Left hindlimb (tissue), 1 donor: ENCODE results near the gene POLH.
"Not testable (repeated sequence)": the region's sequence is repeated elsewhere in the genome, so short reads cannot be mapped to it uniquely, and the experiment has no call there.

Experiments
- DNase-seq: peaks from one replicate; pipeline ENCODE4 v3.0.0-alpha.2; 2018

Gene POLH

GRCh38 chr6:43575772-43576551, at the start of gene POLH, which contains the start of gene XPO5:
TSS of gene POLH (plus strand) at chr6:43576185. CDS start at chr6:43582320, 6,135 bp downstream.
TSS of gene XPO5 (minus strand) at chr6:43576038. CDS start at chr6:43575864, 174 bp downstream.
- peak; percentile 93 for DNase-seq

GRCh38 chr6:43532201-43532600, 43.8 kb upstream of the POLH start:
- DNase-seq: no peak

- DNase-seq: not testable (repeated sequence)
Measured at GRCh38 chr6:43538986-43539385, 37.0 kb upstream of the POLH start.

- not testable (repeated sequence) for DNase-seq
Measured at GRCh38 chr6:43539409-43539808, 36.6 kb upstream of the POLH start.

GRCh38 chr6:43540507-43540906, 35.5 kb upstream of the POLH start:
- no peak for DNase-seq

GRCh38 chr6:43541774-43542471, 34.1 kb upstream of the POLH start:
- DNase-seq: no peak

- no peak for DNase-seq
Measured at GRCh38 chr6:43544461-43544860, 31.5 kb upstream of the POLH start.

DNA sequence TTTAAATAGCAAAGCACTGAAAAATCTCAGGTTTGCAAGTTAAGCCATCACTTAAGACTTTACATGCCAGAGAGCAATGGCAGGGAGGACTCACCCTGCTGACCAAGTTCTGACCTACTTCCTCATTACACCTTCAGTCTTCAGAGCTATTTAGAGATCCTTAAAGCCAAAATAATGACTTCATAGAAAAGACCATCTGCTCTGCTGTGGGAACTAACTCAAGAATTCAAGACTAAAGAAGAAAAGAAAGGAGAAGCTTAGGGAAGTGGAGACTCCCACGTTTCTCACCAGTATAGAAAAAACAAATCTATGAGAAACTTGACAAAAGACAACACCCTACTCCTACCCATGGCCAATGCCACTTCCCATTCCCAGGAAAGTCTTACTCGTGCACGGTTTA, 28.8 kb upstream of the POLH start:
- no peak for DNase-seq

- not testable (repeated sequence) for DNase-seq
Measured at GRCh38 chr6:43557620-43558019, 18.4 kb upstream of the POLH start.

- no peak for DNase-seq
Measured at GRCh38 chr6:43559328-43559727, 16.7 kb upstream of the POLH start.

GRCh38 chr6:43570876-43571441, 5.0 kb upstream of the POLH start:
- DNase-seq: no peak

- no peak for DNase-seq
Measured at GRCh38 chr6:43572015-43572414, 4.0 kb upstream of the POLH start.

GRCh38 chr6:43575105-43575771, 747 bp upstream of the POLH start:
- no peak for DNase-seq

- no peak for DNase-seq
Measured at GRCh38 chr6:43578748-43579147, 2.8 kb downstream of the POLH start.

GRCh38 chr6:43579171-43579570, 3.2 kb downstream of the POLH start:
- DNase-seq: no peak

GRCh38 chr6:43582911-43583310, 6.9 kb downstream of the POLH start:
- DNase-seq: no peak

DNA sequence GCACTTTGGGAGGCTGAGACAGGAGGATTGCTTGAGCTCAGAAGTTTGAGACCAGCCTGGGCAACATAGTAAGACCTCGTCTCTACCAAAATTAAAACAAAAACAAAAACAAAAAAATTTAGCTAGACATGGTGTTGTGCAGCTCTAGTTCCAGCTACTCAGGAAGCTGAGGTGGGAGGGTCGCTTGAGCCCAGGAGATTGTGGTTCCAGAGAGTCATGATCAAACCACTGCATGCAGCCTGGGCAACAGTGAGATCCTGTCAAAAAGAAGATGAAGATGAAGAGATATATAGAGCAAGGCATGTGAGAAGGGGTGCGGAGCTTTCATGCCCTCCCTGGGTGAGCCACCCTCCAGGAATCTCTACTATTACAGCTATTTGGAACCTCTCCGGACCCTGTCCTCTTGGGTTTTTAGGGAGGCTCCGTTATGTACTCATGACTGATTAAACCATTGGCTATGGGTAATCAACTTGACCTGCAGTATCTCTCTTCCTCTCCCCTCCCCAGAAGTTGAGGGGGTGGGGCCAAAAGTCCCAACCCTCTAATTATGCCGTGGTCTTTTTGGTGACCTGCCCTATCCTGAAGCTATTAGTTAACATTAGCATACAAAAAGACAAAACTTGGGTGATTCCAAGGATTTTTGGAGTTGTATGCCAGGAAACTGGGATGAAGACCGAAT, 9.0 kb downstream of the POLH start:
- no peak for DNase-seq

GRCh38 chr6:43588194-43588593, 12.2 kb downstream of the POLH start:
- DNase-seq: no peak

- DNase-seq: not testable (repeated sequence)
Measured at GRCh38 chr6:43589564-43589963, 13.6 kb downstream of the POLH start.

DNA sequence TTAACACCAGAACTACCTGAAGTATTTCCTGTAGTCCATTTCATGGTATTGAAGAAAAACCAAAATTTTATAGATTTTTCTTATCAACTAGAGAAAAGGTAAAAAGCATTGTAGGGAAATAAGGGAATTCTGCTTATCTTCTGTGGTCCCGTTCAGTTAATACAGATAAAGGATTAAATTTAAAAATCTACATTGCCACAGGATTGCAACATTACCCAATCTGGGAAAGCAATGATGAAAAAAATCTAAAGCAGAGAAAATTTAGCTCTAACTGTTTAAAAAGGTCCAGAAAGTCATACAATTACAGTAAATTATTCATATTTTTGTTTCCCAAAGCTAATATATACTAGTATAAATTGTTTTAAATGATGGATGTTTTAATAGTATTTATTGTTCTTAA, 18.0 kb downstream of the POLH start:
- DNase-seq: no peak

DNA sequence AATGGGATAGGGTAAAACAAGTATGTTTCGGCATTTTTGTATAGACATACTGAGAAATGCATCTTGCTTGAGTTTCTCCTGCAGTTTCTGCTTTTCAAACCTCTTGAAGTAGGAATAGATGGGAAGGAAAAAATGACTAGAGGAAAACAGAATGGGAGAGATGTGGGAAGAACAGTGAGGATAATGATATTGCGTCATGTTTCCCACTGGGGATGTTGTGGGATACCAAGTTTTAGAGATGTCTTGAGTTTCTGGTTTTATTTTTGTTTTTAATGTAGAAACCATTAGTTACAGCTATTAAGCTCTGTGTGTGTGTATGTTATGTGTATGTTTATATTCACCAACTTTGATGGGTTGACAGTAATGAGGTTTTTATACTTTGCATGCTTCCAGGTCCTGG, 24.6 kb downstream of the POLH start:
- DNase-seq: no peak

DNA sequence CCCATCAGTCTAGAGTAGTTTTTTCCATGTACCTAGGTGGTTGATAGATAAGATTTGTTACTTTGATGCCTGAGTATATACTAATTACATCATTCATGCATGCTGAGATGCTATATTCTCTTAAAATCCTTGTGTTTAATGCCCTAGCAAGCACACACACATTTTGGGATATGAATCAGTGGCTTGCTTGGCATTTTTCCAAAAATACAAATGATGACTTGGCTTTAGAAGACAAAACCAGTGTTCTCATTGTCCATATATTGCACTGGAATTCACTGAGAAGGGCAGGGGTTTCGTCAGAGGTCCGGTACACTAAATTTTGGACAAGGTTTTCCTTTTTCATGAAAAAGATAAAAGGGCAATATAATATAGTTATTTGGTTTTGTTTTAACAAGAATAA, 28.2 kb downstream of the POLH start:
- no peak for DNase-seq

DNA sequence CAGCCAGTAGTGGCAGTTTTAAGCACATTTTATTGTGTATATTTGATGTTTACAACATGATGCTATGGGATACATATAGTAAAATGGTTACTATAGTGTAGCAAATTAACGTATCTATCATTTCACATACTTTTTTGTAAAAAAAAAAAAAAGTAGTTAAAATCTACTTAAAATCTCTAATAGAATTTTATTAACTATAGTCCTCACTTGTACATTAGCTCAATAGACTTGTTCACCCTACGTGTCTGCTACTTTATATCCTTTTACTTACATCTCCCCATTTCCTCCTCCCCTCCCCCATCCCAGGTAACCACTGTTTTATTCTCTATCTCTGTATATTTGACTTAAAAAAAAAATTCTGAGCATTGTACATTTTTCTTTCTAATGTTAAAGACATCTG, 30.0 kb downstream of the POLH start:
- DNase-seq: no peak
